Neural cell (in vitro differentiated cells): ENCODE results near the gene GPAT3.
A peak's percentile ranks its signal among the peaks of the same experiment; 100 is the strongest.

Experiments used
- EP300 ChIP-seq: fragments of 450-650 bp; conservative IDR thresholded peaks from 2 replicates; pipeline ENCODE4 v1.6.1; 2014; ENCODE audit warnings: antibody characterized with exemption, mild to moderate bottlenecking, moderate library complexity; ENCODE audit not compliant: poor library complexity, severe bottlenecking
- EZH2 ChIP-seq: fragments of 200-600, 300-800 bp; shearing (Covaris generic), sonication (generic); IDR thresholded peaks from 2 replicates; pipeline ENCODE4 v1.6.1; 2014; ENCODE audit warnings: antibody characterized with exemption, low read length, borderline replicate concordance, mild to moderate bottlenecking; ENCODE audit not compliant: insufficient read depth, poor library complexity, severe bottlenecking
- POLR2AphosphoS5 ChIP-seq: IDR thresholded peaks from 2 replicates; pipeline ENCODE4 v1.6.1; 2012
- REST ChIP-seq: IDR thresholded peaks from 2 replicates; pipeline ENCODE4 v1.6.1; 2012; ENCODE audit warnings: borderline replicate concordance
- TF ChIP-seq, protein P1 (sequence below): fragments of 450-650 bp; IDR thresholded peaks from 2 replicates; pipeline ENCODE4 v1.5.1; 2014; ENCODE audit warnings: antibody characterized with exemption, mild to moderate bottlenecking, moderate library complexity; ENCODE audit not compliant: poor library complexity, severe bottlenecking

GRCh38 chr4:83490876-83491450 lies 44.9 kb upstream of the GPAT3 start:
- TF ChIP-seq, protein P1, sequence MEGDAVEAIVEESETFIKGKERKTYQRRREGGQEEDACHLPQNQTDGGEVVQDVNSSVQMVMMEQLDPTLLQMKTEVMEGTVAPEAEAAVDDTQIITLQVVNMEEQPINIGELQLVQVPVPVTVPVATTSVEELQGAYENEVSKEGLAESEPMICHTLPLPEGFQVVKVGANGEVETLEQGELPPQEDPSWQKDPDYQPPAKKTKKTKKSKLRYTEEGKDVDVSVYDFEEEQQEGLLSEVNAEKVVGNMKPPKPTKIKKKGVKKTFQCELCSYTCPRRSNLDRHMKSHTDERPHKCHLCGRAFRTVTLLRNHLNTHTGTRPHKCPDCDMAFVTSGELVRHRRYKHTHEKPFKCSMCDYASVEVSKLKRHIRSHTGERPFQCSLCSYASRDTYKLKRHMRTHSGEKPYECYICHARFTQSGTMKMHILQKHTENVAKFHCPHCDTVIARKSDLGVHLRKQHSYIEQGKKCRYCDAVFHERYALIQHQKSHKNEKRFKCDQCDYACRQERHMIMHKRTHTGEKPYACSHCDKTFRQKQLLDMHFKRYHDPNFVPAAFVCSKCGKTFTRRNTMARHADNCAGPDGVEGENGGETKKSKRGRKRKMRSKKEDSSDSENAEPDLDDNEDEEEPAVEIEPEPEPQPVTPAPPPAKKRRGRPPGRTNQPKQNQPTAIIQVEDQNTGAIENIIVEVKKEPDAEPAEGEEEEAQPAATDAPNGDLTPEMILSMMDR, result peak; percentile 49
- TF ChIP-seq EZH2, result no peak
- TF ChIP-seq POLR2AphosphoS5, result no peak
- no peak for TF ChIP-seq REST
- TF ChIP-seq EP300, result no peak
